GM12873 (cell line): ENCODE data around the gene ST8SIA5.

Source experiments
- TF ChIP-seq, protein P1 (sequence below): IDR thresholded peaks from 2 replicates; pipeline ENCODE4 v1.5.1; 2012; ENCODE audit warnings: low read depth, mild to moderate bottlenecking, moderate library complexity, low read length, control low read depth; ENCODE audit not compliant: insufficient read depth; ENCODE audit errors: missing control alignments

The ST8SIA5 gene

DNA sequence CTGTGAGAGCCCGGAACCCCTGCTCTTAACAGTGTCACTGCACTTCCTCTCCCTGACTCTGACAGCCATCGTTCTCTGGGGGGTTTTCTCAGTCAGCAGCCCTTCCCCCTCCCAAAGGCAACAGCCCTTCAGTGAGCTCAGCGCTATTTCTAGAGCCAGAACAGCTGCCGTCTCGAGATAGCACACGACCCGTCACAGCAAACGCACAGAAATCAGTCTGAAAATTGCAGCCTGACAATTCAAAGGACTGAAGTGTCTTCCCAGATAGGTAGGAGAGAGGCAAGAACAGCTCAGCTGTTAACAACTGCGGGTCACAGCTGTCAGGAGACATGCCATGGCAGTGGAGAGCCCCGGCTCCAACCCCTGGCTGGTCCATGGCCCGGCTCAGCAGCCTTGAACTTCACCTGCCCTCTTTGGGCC is 45.4 kb downstream of the ST8SIA5 start:
- TF ChIP-seq, protein P1, sequence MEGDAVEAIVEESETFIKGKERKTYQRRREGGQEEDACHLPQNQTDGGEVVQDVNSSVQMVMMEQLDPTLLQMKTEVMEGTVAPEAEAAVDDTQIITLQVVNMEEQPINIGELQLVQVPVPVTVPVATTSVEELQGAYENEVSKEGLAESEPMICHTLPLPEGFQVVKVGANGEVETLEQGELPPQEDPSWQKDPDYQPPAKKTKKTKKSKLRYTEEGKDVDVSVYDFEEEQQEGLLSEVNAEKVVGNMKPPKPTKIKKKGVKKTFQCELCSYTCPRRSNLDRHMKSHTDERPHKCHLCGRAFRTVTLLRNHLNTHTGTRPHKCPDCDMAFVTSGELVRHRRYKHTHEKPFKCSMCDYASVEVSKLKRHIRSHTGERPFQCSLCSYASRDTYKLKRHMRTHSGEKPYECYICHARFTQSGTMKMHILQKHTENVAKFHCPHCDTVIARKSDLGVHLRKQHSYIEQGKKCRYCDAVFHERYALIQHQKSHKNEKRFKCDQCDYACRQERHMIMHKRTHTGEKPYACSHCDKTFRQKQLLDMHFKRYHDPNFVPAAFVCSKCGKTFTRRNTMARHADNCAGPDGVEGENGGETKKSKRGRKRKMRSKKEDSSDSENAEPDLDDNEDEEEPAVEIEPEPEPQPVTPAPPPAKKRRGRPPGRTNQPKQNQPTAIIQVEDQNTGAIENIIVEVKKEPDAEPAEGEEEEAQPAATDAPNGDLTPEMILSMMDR = no peak

DNA sequence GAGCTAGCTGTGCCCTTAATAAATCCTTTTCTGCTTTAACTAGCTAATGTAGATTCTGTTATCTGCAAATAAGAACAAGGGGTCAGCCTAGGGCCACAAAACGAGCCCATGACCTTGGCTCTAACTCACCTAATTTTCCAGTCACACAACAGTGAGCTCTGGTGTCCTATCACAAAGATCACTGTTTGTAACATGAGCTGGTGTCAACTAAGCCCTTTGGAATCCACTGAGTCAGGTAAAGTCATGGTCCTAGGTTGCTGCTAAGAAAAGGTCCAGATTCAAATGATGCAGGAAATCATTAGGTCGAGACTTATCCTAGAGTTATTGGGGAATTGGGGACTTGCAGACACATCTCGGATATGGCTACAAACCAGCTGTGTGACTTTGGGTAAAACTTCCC is 49.9 kb downstream of the ST8SIA5 start:
- TF ChIP-seq, protein P1 = no peak

- TF ChIP-seq, protein P1 = no peak
Observed at GRCh38 chr18:46705521-46705920, 51.3 kb downstream of the ST8SIA5 start.

- TF ChIP-seq, protein P1 = no peak
Observed at GRCh38 chr18:46704816-46705215, 52.0 kb downstream of the ST8SIA5 start.

- TF ChIP-seq, protein P1 = no peak
Observed at GRCh38 chr18:46704189-46704588, 52.7 kb downstream of the ST8SIA5 start.

DNA sequence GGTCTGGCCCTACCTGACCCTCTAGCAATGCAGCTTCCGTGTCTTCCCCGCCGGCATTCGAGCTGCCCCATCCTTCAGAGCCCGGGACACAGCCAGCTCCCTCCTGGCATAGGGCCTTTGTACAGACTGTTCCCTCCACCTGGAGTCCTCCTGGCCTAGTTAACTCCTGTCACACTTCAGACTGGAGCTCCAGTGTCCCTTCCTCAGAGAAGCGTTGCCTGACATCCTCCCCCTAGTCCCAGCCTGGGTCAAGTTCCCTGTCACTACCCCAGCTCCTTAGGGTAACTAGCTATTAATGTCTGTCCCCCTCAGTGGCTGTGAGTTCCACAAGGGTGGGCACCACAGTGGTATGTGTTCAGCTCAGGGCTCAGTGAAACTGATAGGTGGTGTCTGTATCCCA is 54.4 kb downstream of the ST8SIA5 start:
- TF ChIP-seq, protein P1 = no peak

GRCh38 chr18:46700066-46700824 is 56.6 kb downstream of the ST8SIA5 start:
- TF ChIP-seq, protein P1 = no peak
